ENCODE measurements around the gene KIF6.

GRCh38 chr6:39375405-39375804, 349.8 kb downstream of the KIF6 start:
- no peak for TF ChIP-seq ZBTB49 (tag by site-specific recombination; IDR thresholded peaks at IDR 0.05; ENCODE audit: low read depth)
- TF ChIP-seq YY1 (tag by site-specific recombination; IDR thresholded peaks at IDR 0.05), result no peak
- TF ChIP-seq ZNF138 (tag by site-specific recombination; IDR thresholded peaks at IDR 0.05; ENCODE audit: borderline replicate concordance), result no peak
- no peak for TF ChIP-seq CTCF (tag by site-specific recombination; IDR thresholded peaks at IDR 0.05)
- TF ChIP-seq ZNF677 (tag by site-specific recombination; IDR thresholded peaks at IDR 0.05), result no peak
- no peak for TF ChIP-seq ZSCAN4 (tag by site-specific recombination; IDR thresholded peaks at IDR 0.05)
- TF ChIP-seq TCF7L2 (IDR thresholded peaks at IDR 0.05; ENCODE audit: borderline replicate concordance, low read depth, low read length), result no peak
- TF ChIP-seq PRDM2 (tag by site-specific recombination; IDR thresholded peaks at IDR 0.05; ENCODE audit: borderline replicate concordance), result no peak
- TF ChIP-seq SP2 (tag by site-specific recombination; IDR thresholded peaks at IDR 0.05), result no peak
- TF ChIP-seq ZNF274 (IDR thresholded peaks at IDR 0.05; ENCODE audit: low read length), result no peak
- TF ChIP-seq ZNF274 (tag by site-specific recombination; IDR thresholded peaks at IDR 0.05; ENCODE audit: borderline replicate concordance), result no peak
- no peak for TF ChIP-seq ELK4 (IDR thresholded peaks at IDR 0.05; ENCODE audit: borderline replicate concordance, low read depth, low read length)
